Fibroblast of lung (primary cell): ENCODE measurements around the gene SLX4. TPM values are rescaled to one million over a fixed set of nuclear protein-coding genes. Genes with fewer than 3 reads are reported as not detected.

Experiments used
- DNase-seq, 2 donors: peaks; one replicate each; pipeline versions ENCODE4 v3.0.0 to v3.0.0-alpha.2; 2010; ENCODE audit warnings: low read depth in 2 of 2
- H2AFZ ChIP-seq: 2 replicates; pipeline ENCODE4 v1.5.1; 2012; ENCODE audit warnings: low read length, control low read depth, inconsistent platforms
- H3K27ac ChIP-seq: 2 replicates; pipeline ENCODE4 v1.5.1; 2011; ENCODE audit warnings: low read length, control low read depth; ENCODE audit not compliant: insufficient read depth
- H3K27me3 ChIP-seq: 2 replicates; pipeline ENCODE4 v1.5.1; 2011; ENCODE audit warnings: mild to moderate bottlenecking, low read length; ENCODE audit not compliant: control insufficient read depth, insufficient read depth
- H3K36me3 ChIP-seq: 2 replicates; pipeline ENCODE4 v1.5.1; 2011; ENCODE audit warnings: low read length; ENCODE audit not compliant: control insufficient read depth, insufficient read depth
- H3K4me1 ChIP-seq: 2 replicates; pipeline ENCODE4 v1.5.1; 2011; ENCODE audit warnings: low read length; ENCODE audit not compliant: control insufficient read depth, insufficient read depth; ENCODE audit errors: extremely low read depth
- H3K4me2 ChIP-seq: 2 replicates; pipeline ENCODE4 v1.5.1; 2011; ENCODE audit warnings: low read length, control low read depth; ENCODE audit not compliant: insufficient read depth; ENCODE audit errors: extremely low read depth
- H3K4me3 ChIP-seq, 4 experiments: fragments of 200-600 bp in 1 of 4; sonication (generic) in 1 of 4; replicated peaks in 1 of 4; 2 replicates each; pipeline ENCODE4 v1.5.1; 2011 to 2016; ENCODE audit warnings: low read length in 4 of 4, low read depth in 3 of 4, mild to moderate bottlenecking in 3 of 4, control low read depth in 2 of 4, inconsistent platforms in 1 of 4, mixed read lengths in 1 of 4; ENCODE audit not compliant: insufficient read depth in 1 of 4; ENCODE audit errors: control extremely low read depth in 1 of 4
- H3K79me2 ChIP-seq: 2 replicates; pipeline ENCODE4 v1.5.1; 2012; ENCODE audit warnings: mild to moderate bottlenecking, low read length, inconsistent platforms; ENCODE audit not compliant: control insufficient read depth, insufficient read depth
- H3K9ac ChIP-seq: 2 replicates; pipeline ENCODE4 v1.5.1; 2011; ENCODE audit warnings: mild to moderate bottlenecking, low read length, control low read depth; ENCODE audit not compliant: insufficient read depth
- H3K9me3 ChIP-seq: 2 replicates; pipeline ENCODE4 v1.5.1; 2012; ENCODE audit warnings: low read depth, low read length; ENCODE audit not compliant: control insufficient read depth, insufficient read depth
- H4K20me1 ChIP-seq: 2 replicates; pipeline ENCODE4 v1.5.1; 2011; ENCODE audit warnings: low read length; ENCODE audit not compliant: control insufficient read depth, insufficient read depth; ENCODE audit errors: extremely low read depth
- CTCF ChIP-seq, 2 donors: IDR thresholded peaks in 1 of 2; conservative IDR thresholded peaks in 1 of 2; 1 replicate in 1 of 2; 2 replicates in 1 of 2; pipeline ENCODE4 v1.5.1; 2011 to 2012; ENCODE audit warnings: low read length in 2 of 2, control low read depth in 1 of 2, inconsistent platforms in 1 of 2, low read depth in 1 of 2, mild to moderate bottlenecking in 1 of 2
- EZH2 ChIP-seq: IDR thresholded peaks from 2 replicates; pipeline ENCODE4 v1.5.1; 2012; ENCODE audit warnings: low read length, control low read depth, mild to moderate bottlenecking; ENCODE audit errors: missing control alignments
- polyA plus RNA-seq, 2 donors: library from polyadenylated mRNA; depleted of rRNA in 1 of 2; stranded (reverse) in 1 of 2; unstranded in 1 of 2; fragments of >200 nt; gene quantifications; 2 replicates each; pipeline ENCODE4 v1.2.1, GENCODE V29; 2011 to 2012; ENCODE audit warnings: missing spikeins in 1 of 2
- total RNA-seq: library from RNA; depleted of rRNA; stranded (reverse); fragments of >200 nt; gene quantifications from 2 replicates; pipeline ENCODE4 v1.2.1, GENCODE V29; 2014

The SLX4 gene
- total and polyA plus RNA-seq, 2 donors (not counting 1 experiment from before 2014, with no cell fraction given), result 0.81 to 4.0 TPM

- peaks cover 5% of the 10 kb centered on the region for H3K36me3 ChIP-seq
- no peaks in the 10 kb centered on the region for H3K79me2 ChIP-seq
- peak overlapping the region; percentile 32 for H3K27ac ChIP-seq
- H3K4me2 ChIP-seq, result no peak overlapping the region
- H3K27me3 ChIP-seq, result no peaks in the 10 kb centered on the region
- no peak overlapping the region for H3K4me3 ChIP-seq
- H2AFZ ChIP-seq, result no peak overlapping the region
- no peak for TF ChIP-seq EZH2
- no peak for TF ChIP-seq CTCF (conservative IDR thresholded peaks at IDR 0.05 in 1 of 2, IDR thresholded peaks at IDR 0.05 in 1 of 2; ENCODE audit: low read depth in 1 of 2, low read length in 2 of 2)
- no peak overlapping the region for H3K9ac ChIP-seq
- no peaks in the 10 kb centered on the region for H4K20me1 ChIP-seq
- H3K4me1 ChIP-seq, result peaks cover 5% of the 10 kb centered on the region
- DNase-seq, result peak; percentile 63 to 74
- H3K9me3 ChIP-seq, result no peaks in the 10 kb centered on the region
Observed at GRCh38 chr16:3536271-3536731, 75.1 kb downstream of the SLX4 start.

- no peaks in the 10 kb centered on the region for H3K27me3 ChIP-seq
- no peak overlapping the region for H2AFZ ChIP-seq
- no peaks in the 10 kb centered on the region for H3K79me2 ChIP-seq
- peaks cover 8% of the 10 kb centered on the region for H3K36me3 ChIP-seq
- H3K9ac ChIP-seq, result no peak overlapping the region
- H4K20me1 ChIP-seq, result no peaks in the 10 kb centered on the region
- TF ChIP-seq CTCF (conservative IDR thresholded peaks at IDR 0.05 in 1 of 2, IDR thresholded peaks at IDR 0.05 in 1 of 2; ENCODE audit: low read depth in 1 of 2, low read length in 2 of 2), result no peak
- TF ChIP-seq EZH2, result no peak
- H3K4me1 ChIP-seq, result peaks cover 5% of the 10 kb centered on the region
- DNase-seq, result no peak
- H3K27ac ChIP-seq, result no peak overlapping the region
- no peak overlapping the region for H3K4me2 ChIP-seq
- no peak overlapping the region for H3K4me3 ChIP-seq
- no peaks in the 10 kb centered on the region for H3K9me3 ChIP-seq
Observed at GRCh38 chr16:3534126-3534525, 77.3 kb downstream of the SLX4 start.

GRCh38 chr16:3532741-3533140 is 78.7 kb downstream of the SLX4 start:
- no peak for DNase-seq
- Histone ChIP-seq H3K36me3 (peaks cover 8% of the 10 kb centered on the region), H3K27me3 (no peaks in the 10 kb centered on the region), H4K20me1 (no peaks in the 10 kb centered on the region), H3K79me2 (no peaks in the 10 kb centered on the region), H3K4me2 (no peak overlapping the region), H2AFZ (no peak overlapping the region), H3K9me3 (no peaks in the 10 kb centered on the region), H3K9ac (no peak overlapping the region), H3K4me1 (peaks cover 5% of the 10 kb centered on the region), H3K4me3 (no peak overlapping the region), H3K27ac (no peak overlapping the region)
- TF ChIP-seq EZH2, result no peak
- TF ChIP-seq CTCF (conservative IDR thresholded peaks at IDR 0.05 in 1 of 2, IDR thresholded peaks at IDR 0.05 in 1 of 2; ENCODE audit: low read depth in 1 of 2, low read length in 2 of 2), result no peak

Other genes with a start within 250 kb of the SLX4 start
- gene ZSCAN32, start 210.6 kb downstream of the SLX4 start, total RNA-seq, result 10.0 and 13.7 TPM in 2 replicates
- 11.3 and 14.1 TPM in 2 replicates for gene ZSCAN32, start 210.6 kb downstream of the SLX4 start, polyA plus RNA-seq
- gene ZNF174, start 210.4 kb downstream of the SLX4 start, total RNA-seq, result 6.7 and 9.2 TPM in 2 replicates
- gene ZNF174, start 210.4 kb downstream of the SLX4 start, polyA plus RNA-seq, result 8.5 and 9.1 TPM in 2 replicates
- gene ZNF597, start 168.1 kb downstream of the SLX4 start, total RNA-seq, result 1.8 and 2.0 TPM in 2 replicates
- gene ZNF597, start 168.1 kb downstream of the SLX4 start, polyA plus RNA-seq, result 1.4 and 1.6 TPM in 2 replicates
- gene NAA60, start 167.9 kb downstream of the SLX4 start, total RNA-seq, result 9.2 and 12.6 TPM in 2 replicates
- gene NAA60, start 167.9 kb downstream of the SLX4 start, polyA plus RNA-seq, result 20.9 and 33.6 TPM in 2 replicates
- not detected in 2 replicates for gene C16orf90, start 116.1 kb downstream of the SLX4 start, total RNA-seq
- not detected in 2 replicates for gene C16orf90, start 116.1 kb downstream of the SLX4 start, polyA plus RNA-seq
- 21.1 and 22.3 TPM in 2 replicates for gene CLUAP1, start 110.6 kb downstream of the SLX4 start, total RNA-seq
- 22.7 and 28.0 TPM in 2 replicates for gene CLUAP1, start 110.6 kb downstream of the SLX4 start, polyA plus RNA-seq
- gene NLRC3, start 34.2 kb downstream of the SLX4 start, total RNA-seq, result under 0.01 and 0.17 TPM in 2 replicates
- not detected in 2 replicates for gene NLRC3, start 34.2 kb downstream of the SLX4 start, polyA plus RNA-seq
- gene DNASE1, start 43.1 kb upstream of the SLX4 start, total RNA-seq, result 18.5 and 29.1 TPM in 2 replicates
- 2.9 and 4.5 TPM in 2 replicates for gene DNASE1, start 43.1 kb upstream of the SLX4 start, polyA plus RNA-seq
- 42.6 and 97.8 TPM in 2 replicates for gene TRAP1, start 105.9 kb upstream of the SLX4 start, total RNA-seq
- 52.1 and 110 TPM in 2 replicates for gene TRAP1, start 105.9 kb upstream of the SLX4 start, polyA plus RNA-seq